Activated CD8-positive, alpha-beta memory T cell treated with anti-CD3 and anti-CD28 coated beads, Interleukin-2, amount 50 U/mL, for 48 hours (primary cell): ENCODE data around the gene PPIA.
"Not testable (repeated sequence)": the region's sequence is repeated elsewhere in the genome, so short reads cannot be mapped to it uniquely, and the experiment has no call there.

Experiments
- DNase-seq: peaks from one replicate; pipeline ENCODE4 v3.0.0-alpha.2; 2020

The PPIA gene

GRCh38 chr7:44764665-44765578, 31.6 kb upstream of the PPIA start:
- no peak for DNase-seq

GRCh38 chr7:44765579-44766415, 30.7 kb upstream of the PPIA start:
- DNase-seq: no peak

GRCh38 chr7:44766416-44766801, 30.1 kb upstream of the PPIA start:
- DNase-seq: no peak

GRCh38 chr7:44767134-44767911, 29.2 kb upstream of the PPIA start:
- DNase-seq: no peak

- no peak for DNase-seq
These were observed 28.4 kb upstream of the PPIA start for GRCh38 chr7:44767912-44768627.

GRCh38 chr7:44768628-44769371, 27.7 kb upstream of the PPIA start:
- DNase-seq: no peak

GRCh38 chr7:44769376-44769775, 27.1 kb upstream of the PPIA start:
- no peak for DNase-seq

- no peak for DNase-seq
These were observed 26.6 kb upstream of the PPIA start for GRCh38 chr7:44769776-44770294.

GRCh38 chr7:44771358-44771757, 25.1 kb upstream of the PPIA start:
- no peak for DNase-seq

- DNase-seq: no peak
These were observed 24.0 kb upstream of the PPIA start for GRCh38 chr7:44772440-44772839.

- DNase-seq: no peak
These were observed 23.6 kb upstream of the PPIA start for GRCh38 chr7:44772867-44773266.

GRCh38 chr7:44774486-44774885, 22.0 kb upstream of the PPIA start:
- DNase-seq: not testable (repeated sequence)

- DNase-seq: no peak
These were observed 20.9 kb upstream of the PPIA start for GRCh38 chr7:44775383-44776107.

- no peak for DNase-seq
These were observed 20.3 kb upstream of the PPIA start for GRCh38 chr7:44776211-44776610.

- no peak for DNase-seq
These were observed 14.0 kb upstream of the PPIA start for GRCh38 chr7:44782460-44782859.

- no peak for DNase-seq
These were observed 13.1 kb upstream of the PPIA start for GRCh38 chr7:44783407-44783806.

GRCh38 chr7:44784364-44784763, 12.1 kb upstream of the PPIA start:
- no peak for DNase-seq

GRCh38 chr7:44785218-44785617, 11.3 kb upstream of the PPIA start:
- DNase-seq: not testable (repeated sequence)

GRCh38 chr7:44787041-44787440, 9.4 kb upstream of the PPIA start:
- no peak for DNase-seq

GRCh38 chr7:44787762-44788161, 8.7 kb upstream of the PPIA start:
- DNase-seq: no peak

- DNase-seq: no peak
These were observed 6.5 kb upstream of the PPIA start for GRCh38 chr7:44789990-44790389.
